ENCODE measurements around the gene PLCH1. TPM values are rescaled to one million over a fixed set of nuclear protein-coding genes. Genes with fewer than 3 reads are reported as not detected.

PLCH1 gene
- total and polyA plus RNA-seq, 3 donors from 2014 or later, result 23.2 to 32.1 (median 29.3) TPM

DNA sequence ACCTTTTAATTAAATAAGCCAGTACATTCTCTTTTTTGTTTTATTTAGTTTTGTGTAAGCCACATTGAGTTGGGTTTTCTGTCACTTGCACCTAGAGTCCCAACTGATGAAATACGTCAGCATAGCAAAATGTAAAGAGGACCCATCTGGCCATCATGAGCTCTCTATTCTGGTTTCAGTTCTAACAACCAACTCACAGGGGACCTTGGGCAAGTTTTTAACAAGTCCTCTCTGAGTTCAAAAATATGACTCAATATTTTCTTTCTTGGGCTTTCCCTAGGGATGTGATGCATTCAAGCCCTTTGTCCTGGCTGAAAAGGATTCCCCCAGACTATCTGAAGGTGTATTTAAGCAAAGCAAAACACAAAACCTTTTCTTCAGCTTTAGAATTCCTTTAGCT, 32.9 kb downstream of the PLCH1 start:
- TF ChIP-seq, protein P1, sequence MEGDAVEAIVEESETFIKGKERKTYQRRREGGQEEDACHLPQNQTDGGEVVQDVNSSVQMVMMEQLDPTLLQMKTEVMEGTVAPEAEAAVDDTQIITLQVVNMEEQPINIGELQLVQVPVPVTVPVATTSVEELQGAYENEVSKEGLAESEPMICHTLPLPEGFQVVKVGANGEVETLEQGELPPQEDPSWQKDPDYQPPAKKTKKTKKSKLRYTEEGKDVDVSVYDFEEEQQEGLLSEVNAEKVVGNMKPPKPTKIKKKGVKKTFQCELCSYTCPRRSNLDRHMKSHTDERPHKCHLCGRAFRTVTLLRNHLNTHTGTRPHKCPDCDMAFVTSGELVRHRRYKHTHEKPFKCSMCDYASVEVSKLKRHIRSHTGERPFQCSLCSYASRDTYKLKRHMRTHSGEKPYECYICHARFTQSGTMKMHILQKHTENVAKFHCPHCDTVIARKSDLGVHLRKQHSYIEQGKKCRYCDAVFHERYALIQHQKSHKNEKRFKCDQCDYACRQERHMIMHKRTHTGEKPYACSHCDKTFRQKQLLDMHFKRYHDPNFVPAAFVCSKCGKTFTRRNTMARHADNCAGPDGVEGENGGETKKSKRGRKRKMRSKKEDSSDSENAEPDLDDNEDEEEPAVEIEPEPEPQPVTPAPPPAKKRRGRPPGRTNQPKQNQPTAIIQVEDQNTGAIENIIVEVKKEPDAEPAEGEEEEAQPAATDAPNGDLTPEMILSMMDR (IDR thresholded peaks at IDR 0.05), result no peak
- no peak for TF ChIP-seq POLR2A (IDR thresholded peaks at IDR 0.05)
- Histone ChIP-seq H3K27me3 (no peaks in the 10 kb centered on the region), H3K4me1 (no peaks in the 10 kb centered on the region), H3K4me3 (no peak overlapping the region), H3K36me3 (ENCODE audit: low read depth, missing control alignments) (no peaks in the 10 kb centered on the region), H3K27ac (no peak overlapping the region), H3K9me3 (no peaks in the 10 kb centered on the region)
- WGBS, 2 donors, result 74 to 90% methylated on average over 1 of the region's 1 CpG
- intact Hi-C loops (cut with DNase I; ENCODE audit: low total_unique reads), result no loop called here
- DNase-seq, result no peak

DNA sequence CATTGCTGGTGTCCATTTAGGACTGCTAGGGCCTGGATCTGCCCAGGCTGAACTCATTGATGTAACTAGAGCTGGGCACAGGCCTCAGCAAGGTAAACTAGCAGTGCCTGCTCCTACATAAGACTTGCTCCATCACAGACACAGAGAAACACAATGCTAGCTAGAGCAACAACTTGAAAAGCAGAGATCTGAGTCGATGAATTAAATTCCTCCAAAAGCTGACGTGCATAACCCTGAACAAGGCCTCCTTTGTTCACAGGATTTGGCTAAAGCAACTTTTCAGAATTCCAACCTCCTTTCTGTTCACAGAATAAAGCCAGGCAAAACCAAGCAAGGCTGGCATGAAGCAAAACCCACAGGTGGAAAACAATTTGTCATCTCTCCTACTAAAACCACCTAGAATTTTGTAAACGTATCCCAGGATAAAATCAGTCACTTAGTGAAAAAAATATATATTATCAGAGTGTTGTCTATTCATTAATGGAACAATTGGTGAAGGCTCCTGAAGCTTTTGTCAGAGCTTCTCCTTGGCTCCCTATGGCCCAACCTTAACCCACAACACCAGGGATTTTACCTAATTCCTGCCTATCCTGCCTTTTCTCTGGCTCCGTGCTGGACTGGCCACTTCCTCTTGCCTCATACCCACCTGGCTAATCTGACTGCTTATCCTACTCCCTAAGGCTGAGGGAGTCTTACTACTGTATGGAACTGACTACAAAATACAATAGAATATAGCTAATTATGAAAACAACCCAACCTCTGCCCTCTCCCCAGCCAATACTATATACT, 39.9 kb downstream of the PLCH1 start:
- no peaks in the 10 kb centered on the region for H3K36me3 ChIP-seq (ENCODE audit: low read depth, missing control alignments)
- no peaks in the 10 kb centered on the region for H3K27me3 ChIP-seq
- TF ChIP-seq POLR2A (IDR thresholded peaks at IDR 0.05), result no peak
- TF ChIP-seq, protein P1 (IDR thresholded peaks at IDR 0.05), result no peak
- H3K4me3 ChIP-seq, result no peak overlapping the region
- intact Hi-C loops (cut with DNase I; ENCODE audit: low total_unique reads), result no loop called here
- peaks cover 10% of the 10 kb centered on the region for H3K4me1 ChIP-seq
- H3K27ac ChIP-seq, result peak overlapping the region; percentile 47 to 68
- DNase-seq, result peak; percentile 18
- 58 to 67% methylated on average over 4 of the region's 4 CpGs for WGBS, 2 donors
- no peaks in the 10 kb centered on the region for H3K9me3 ChIP-seq

DNA sequence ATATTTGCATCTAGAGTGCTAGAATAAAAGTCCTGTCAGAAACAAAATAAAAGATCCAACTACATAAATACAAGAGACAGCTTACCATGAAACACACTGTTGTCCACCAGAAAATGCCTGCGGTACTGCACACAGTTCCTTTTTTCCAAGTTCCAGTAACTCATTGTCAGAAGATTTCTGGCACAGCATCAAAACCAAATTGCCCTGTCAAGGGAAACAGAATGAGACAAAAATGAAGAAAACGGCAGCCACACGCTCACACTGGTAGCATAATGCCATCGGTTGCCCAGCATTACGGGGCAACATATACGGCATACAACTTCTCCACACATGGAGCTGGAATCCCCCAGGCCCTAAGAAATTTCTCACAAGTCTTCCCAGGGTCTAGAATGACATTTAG, 40.8 kb downstream of the PLCH1 start:
- intact Hi-C loops (cut with DNase I; ENCODE audit: low total_unique reads), result no loop called here
- H3K36me3 ChIP-seq (ENCODE audit: low read depth, missing control alignments), result no peaks in the 10 kb centered on the region
- H3K27ac ChIP-seq, result peak overlapping the region; percentile 47 to 68
- 79 to 87% methylated on average over 6 of the region's 6 CpGs for WGBS, 2 donors
- H3K9me3 ChIP-seq, result no peaks in the 10 kb centered on the region
- DNase-seq, result peak; percentile 16
- H3K4me3 ChIP-seq, result no peak overlapping the region
- TF ChIP-seq, protein P1 (IDR thresholded peaks at IDR 0.05), result no peak
- no peak for TF ChIP-seq POLR2A (IDR thresholded peaks at IDR 0.05)
- H3K27me3 ChIP-seq, result no peaks in the 10 kb centered on the region
- H3K4me1 ChIP-seq, result peaks cover 10% of the 10 kb centered on the region

DNA sequence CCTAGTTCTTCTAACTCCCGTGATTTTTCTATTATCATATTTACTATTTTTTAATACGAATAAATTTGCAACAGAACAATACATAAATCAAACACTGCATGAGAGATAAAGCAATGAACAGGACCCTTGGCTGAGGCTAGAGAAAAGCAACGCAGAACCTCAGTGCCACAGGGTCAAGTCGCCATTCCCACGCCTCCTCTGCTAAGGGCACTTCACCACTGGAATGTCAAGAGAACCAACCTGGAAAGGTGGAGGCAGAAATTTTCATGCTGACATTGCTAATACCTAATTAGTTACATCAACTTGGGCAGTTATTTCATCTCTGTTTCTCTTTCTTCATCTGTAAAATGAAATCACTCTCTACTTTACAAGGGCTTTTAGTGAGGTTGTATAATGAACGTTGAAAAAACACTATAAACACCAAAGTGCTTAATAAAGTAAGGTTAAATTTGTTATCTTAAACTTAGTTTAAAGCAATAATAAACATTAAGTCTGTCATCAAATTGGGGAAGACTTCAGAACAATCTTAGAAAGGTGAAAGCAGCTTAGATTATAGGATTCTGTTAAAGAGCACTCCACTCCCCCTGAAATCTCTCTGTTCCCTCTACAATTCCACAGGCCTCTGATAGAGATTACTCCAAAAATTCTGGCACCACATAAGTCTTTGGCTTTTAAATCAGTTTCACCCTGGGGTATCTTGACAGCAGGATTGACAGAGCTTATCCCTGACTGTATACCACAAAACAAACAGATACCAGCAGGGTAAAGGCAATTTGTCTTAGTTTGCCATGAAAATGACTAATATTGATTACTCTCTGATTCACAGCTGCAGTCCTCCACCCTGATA, 41.9 kb downstream of the PLCH1 start:
- no peak overlapping the region for H3K27ac ChIP-seq
- H3K4me3 ChIP-seq, result no peak overlapping the region
- no peak for DNase-seq
- 60 to 80% methylated on average over 6 of the region's 6 CpGs for WGBS, 2 donors
- peaks cover 10% of the 10 kb centered on the region for H3K4me1 ChIP-seq
- H3K27me3 ChIP-seq, result no peaks in the 10 kb centered on the region
- no peaks in the 10 kb centered on the region for H3K9me3 ChIP-seq
- TF ChIP-seq POLR2A (IDR thresholded peaks at IDR 0.05), result no peak
- TF ChIP-seq, protein P1 (IDR thresholded peaks at IDR 0.05), result no peak
- H3K36me3 ChIP-seq (ENCODE audit: low read depth, missing control alignments), result no peaks in the 10 kb centered on the region
- intact Hi-C loops (cut with DNase I; ENCODE audit: low total_unique reads), result no loop called here
